OCI-LY7 (cell line): ENCODE data around the gene SMTNL2. TPM values are rescaled to one million over a fixed set of nuclear protein-coding genes. Genes with fewer than 3 reads are reported as not detected.
A peak's percentile ranks its signal among the peaks of the same experiment; 100 is the strongest.

Experiments used
- BruUV-seq: library from RNA; stranded (reverse); fragments of 400-500 nt; replicated peaks from 2 replicates; lab custom pipeline; 2021; lab: Mats Ljungman, UMichigan
- CTCF ChIA-PET: fragments of 300-600 bp; sonication (Branson Sonifier 250); formaldehyde crosslinking; loops from one replicate; lab custom pipeline; 2022; ENCODE audit warnings: antibody characterized with exemption; ENCODE audit not compliant: unreplicated experiment; lab: Charles Lee
- POLR2A ChIA-PET: fragments of 300-600 bp; sonication (Branson Sonifier 250); formaldehyde crosslinking; loops from one replicate; lab custom pipeline; 2022; ENCODE audit warnings: antibody characterized with exemption; lab: Charles Lee
- DNase-seq: peaks from one replicate; pipeline ENCODE4 v3.0.0-alpha.2; 2015; ENCODE audit warnings: low spot score
- H2AFZ ChIP-seq: fragments of 200-600 bp; sonication (generic), shearing (Covaris generic); 2 replicates; pipeline ENCODE4 v1.6.1; 2014; ENCODE audit warnings: mild to moderate bottlenecking, antibody characterized with exemption, low read length, moderate library complexity
- H3K27ac ChIP-seq: fragments of 200-600 bp; sonication (generic); 2 replicates; pipeline ENCODE4 v1.5.1; 2014; ENCODE audit warnings: mixed run types, low read depth, mild to moderate bottlenecking, moderate library complexity, low read length, inconsistent platforms; ENCODE audit not compliant: poor library complexity, severe bottlenecking
- H3K36me3 ChIP-seq: fragments of 200-600 bp; sonication (generic); 2 replicates; pipeline ENCODE4 v1.6.1; 2014; ENCODE audit warnings: mild to moderate bottlenecking, antibody characterized with exemption, low read length, moderate library complexity, mixed read lengths; ENCODE audit not compliant: insufficient read depth
- H3K4me1 ChIP-seq: fragments of 200-600 bp; sonication (generic); 2 replicates; pipeline ENCODE4 v1.5.1; 2014; ENCODE audit warnings: mild to moderate bottlenecking, low read length; ENCODE audit not compliant: insufficient read depth, poor library complexity, severe bottlenecking
- H3K4me2 ChIP-seq: fragments of 200-600 bp; sonication (generic); 2 replicates; pipeline ENCODE4 v1.6.1; 2014; ENCODE audit warnings: mild to moderate bottlenecking, low read length
- H3K4me3 ChIP-seq: fragments of 200-600 bp; sonication (generic); 2 replicates; pipeline ENCODE4 v1.5.1; 2014; ENCODE audit warnings: mild to moderate bottlenecking, low read depth, low read length; ENCODE audit not compliant: poor library complexity, severe bottlenecking
- H3K79me2 ChIP-seq: fragments of 200-600 bp; sonication (generic); 2 replicates; pipeline ENCODE4 v1.6.1; 2016; ENCODE audit warnings: low read depth, mild to moderate bottlenecking, low read length, moderate library complexity, mixed read lengths; ENCODE audit not compliant: insufficient read depth
- H3K9me2 ChIP-seq: fragments of 200-600 bp; sonication (generic); 2 replicates; pipeline ENCODE4 v1.6.1; 2016; ENCODE audit warnings: mild to moderate bottlenecking, low read length, mixed read lengths; ENCODE audit not compliant: insufficient read depth
- H3K9me3 ChIP-seq: fragments of 200-600 bp; sonication (generic); 2 replicates; pipeline ENCODE4 v1.6.1; 2014; ENCODE audit warnings: mild to moderate bottlenecking, mixed run types, low read length, mixed read lengths
- H4K20me1 ChIP-seq: fragments of 200-600 bp; sonication (generic); 2 replicates; pipeline ENCODE4 v1.6.1; 2014; ENCODE audit warnings: mild to moderate bottlenecking, antibody characterized with exemption, low read length, moderate library complexity, mixed read lengths; ENCODE audit not compliant: insufficient read depth
- CTCF ChIP-seq: fragments of 200-600 bp; sonication (generic); conservative IDR thresholded peaks from 2 replicates; pipeline ENCODE4 v1.5.1; 2014; ENCODE audit warnings: mild to moderate bottlenecking, antibody characterized with exemption, low read length, moderate library complexity, mixed read lengths
- EZH2phosphoT487 ChIP-seq: fragments of 200-600 bp; sonication (generic); IDR thresholded peaks from 2 replicates; pipeline ENCODE4 v1.6.1; 2018; ENCODE audit warnings: low read depth, borderline replicate concordance, mild to moderate bottlenecking, mixed run types, antibody characterized with exemption, low read length, moderate library complexity, mixed read lengths
- intact Hi-C: fragments of 100-400 bp; cut with micrococcal nuclease; formaldehyde crosslinking; loops from one replicate; pipeline ENCODE4 v1.10.0; 2022; ENCODE audit not compliant: unreplicated experiment
- total RNA-seq, 2 experiments: library from RNA; depleted of rRNA in 1 of 2; stranded (reverse); fragments of >200 nt in 1 of 2; shearing (Covaris generic) in 1 of 2; gene quantifications; 2 replicates each; pipeline ENCODE4 v1.2.3, GENCODE V29; 2014 to 2022

Gene SMTNL2
- total RNA-seq, 2 experiments from 2014 or later = not detected

DNA sequence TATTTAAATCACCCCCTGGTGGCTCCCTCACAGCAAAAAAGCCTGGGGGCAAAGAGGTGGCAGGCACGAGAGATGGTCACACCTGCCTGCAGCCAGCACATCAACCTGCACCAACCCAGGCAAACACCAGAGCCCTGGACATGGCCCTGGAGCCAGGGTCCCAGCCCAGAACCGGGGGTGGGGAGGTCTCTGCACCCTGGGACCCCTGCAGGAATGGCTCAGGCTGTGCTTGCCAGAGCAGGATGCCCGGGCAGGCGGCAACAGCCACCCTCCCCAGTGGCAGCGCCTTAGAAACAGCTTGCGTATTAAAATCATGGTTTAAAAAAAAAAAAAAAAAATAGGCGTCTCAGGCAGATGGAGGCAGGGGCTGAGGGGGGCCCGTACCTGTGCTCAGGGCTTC lies 45.3 kb upstream of the SMTNL2 start:
- H3K79me2 ChIP-seq = no peaks in the 10 kb centered on the region
- intact Hi-C loops = no loop called here
- H3K4me2 ChIP-seq = no peak overlapping the region
- H3K36me3 ChIP-seq = peaks cover 75% of the 10 kb centered on the region
- no peaks in the 10 kb centered on the region for H3K9me3 ChIP-seq
- TSS peak; percentile 84 for BruUV-seq
- no peaks in the 10 kb centered on the region for H4K20me1 ChIP-seq
- no peaks in the 10 kb centered on the region for H3K4me1 ChIP-seq
- no peak for TF ChIP-seq EZH2phosphoT487
- TF ChIP-seq CTCF = no peak
- no peak overlapping the region for H3K27ac ChIP-seq
- ChIA-PET POLR2A (interaction anchor here (0.6 kb wide), 1 partner anchor 17 kb away, joined by 3 read pairs; no protein-coding TSS in a partner anchor), CTCF (no interaction called here)
- DNase-seq = no peak
- no peak overlapping the region for H2AFZ ChIP-seq
- H3K9me2 ChIP-seq = no peaks in the 10 kb centered on the region
- H3K4me3 ChIP-seq = no peak overlapping the region

DNA sequence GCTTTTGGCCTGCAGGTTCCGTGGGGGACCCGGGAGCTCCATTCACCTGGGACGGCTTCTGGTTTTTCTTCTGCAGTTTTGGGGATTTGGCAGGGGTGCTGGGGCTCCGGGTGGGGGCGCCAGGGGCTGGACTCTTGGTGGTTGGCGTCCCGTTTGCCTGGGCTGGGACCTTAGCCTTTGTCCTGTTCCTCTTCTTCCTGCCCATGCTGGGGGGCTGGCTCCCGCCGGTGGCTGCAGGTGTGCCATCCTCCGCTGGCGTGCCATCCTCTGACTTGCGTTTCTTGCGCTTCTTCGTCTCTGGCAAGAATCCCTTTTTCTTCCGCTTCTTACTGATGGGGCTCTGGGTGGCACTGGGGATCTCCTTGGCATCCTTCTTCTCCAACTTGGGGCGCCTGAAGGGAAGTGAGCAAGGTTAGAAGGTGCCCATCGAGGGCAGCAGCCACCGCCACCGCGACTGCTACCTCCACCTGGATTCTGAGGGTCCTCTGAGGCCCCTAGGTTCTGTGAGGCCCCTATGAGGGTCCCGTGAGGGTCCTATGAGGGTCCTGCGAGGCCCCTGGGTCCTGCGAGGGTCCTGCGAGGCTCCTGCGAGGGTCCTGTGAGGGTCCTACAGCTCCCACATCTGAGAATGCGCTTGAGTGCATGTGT lies 44.6 kb upstream of the SMTNL2 start:
- no peak overlapping the region for H2AFZ ChIP-seq
- peaks cover 79% of the 10 kb centered on the region for H3K36me3 ChIP-seq
- H3K4me2 ChIP-seq = no peak overlapping the region
- H4K20me1 ChIP-seq = no peaks in the 10 kb centered on the region
- no peak overlapping the region for H3K27ac ChIP-seq
- no peaks in the 10 kb centered on the region for H3K9me3 ChIP-seq
- H3K79me2 ChIP-seq = no peaks in the 10 kb centered on the region
- intact Hi-C loops = no loop called here
- TF ChIP-seq CTCF = no peak
- no peak for TF ChIP-seq EZH2phosphoT487
- H3K9me2 ChIP-seq = no peaks in the 10 kb centered on the region
- CTCF ChIA-PET = no interaction called here
- POLR2A ChIA-PET = no interaction called here
- BruUV-seq = no TSS peak
- DNase-seq = no peak
- no peak overlapping the region for H3K4me3 ChIP-seq
- H3K4me1 ChIP-seq = no peaks in the 10 kb centered on the region

- no peak for DNase-seq
- Histone ChIP-seq H4K20me1 (no peaks in the 10 kb centered on the region), H3K4me3 (no peak overlapping the region), H3K4me2 (no peak overlapping the region), H3K79me2 (no peaks in the 10 kb centered on the region), H3K4me1 (no peaks in the 10 kb centered on the region), H3K9me2 (no peaks in the 10 kb centered on the region), H3K36me3 (peaks cover 82% of the 10 kb centered on the region), H3K9me3 (no peaks in the 10 kb centered on the region), H3K27ac (no peak overlapping the region), H2AFZ (no peak overlapping the region)
- BruUV-seq = no TSS peak
- POLR2A ChIA-PET = no interaction called here
- intact Hi-C loops = no loop called here
- TF ChIP-seq EZH2phosphoT487 (no peak), CTCF (peak; percentile 54)
- CTCF ChIA-PET = no interaction called here
Measured at GRCh38 chr17:4540224-4540651, 44.1 kb upstream of the SMTNL2 start.
